CD8-positive, alpha-beta memory T cell (primary cell): ENCODE results near the gene IQCH. TPM values are rescaled to one million over a fixed set of nuclear protein-coding genes. Genes with fewer than 3 reads are reported as not detected.

ENCODE experiments used
- CTCF ChIA-PET: fragments of 350-600 bp; sonication (Branson Sonifier 250); formaldehyde crosslinking; loops from one replicate; lab custom pipeline; 2021; ENCODE audit warnings: antibody characterized with exemption; lab: Charles Lee
- POLR2A ChIA-PET: fragments of 350-600 bp; sonication (Branson Sonifier 250); formaldehyde crosslinking; loops from one replicate; lab custom pipeline; 2021; ENCODE audit warnings: antibody characterized with exemption; lab: Charles Lee
- DNase-seq, 5 donors: peaks; one replicate each; pipeline versions ENCODE4 v3.0.0 to v3.0.0-alpha.2; 2020 to 2022; ENCODE audit warnings: mixed read lengths in 1 of 5
- H3K27ac ChIP-seq: one replicate; pipeline ENCODE4 v1.7.0; 2013; ENCODE audit warnings: low read depth, mild to moderate bottlenecking, low read length, moderate library complexity
- H3K27me3 ChIP-seq: 2 replicates; pipeline ENCODE4 v1.7.0; 2013; ENCODE audit warnings: low read length, mild to moderate bottlenecking; ENCODE audit not compliant: insufficient read depth, poor library complexity, severe bottlenecking
- H3K36me3 ChIP-seq: 2 replicates; pipeline ENCODE4 v1.7.0; 2013; ENCODE audit warnings: mild to moderate bottlenecking, low read length, moderate library complexity; ENCODE audit not compliant: insufficient read depth
- H3K4me1 ChIP-seq: 2 replicates; pipeline ENCODE4 v1.7.0; 2013; ENCODE audit warnings: mild to moderate bottlenecking, low read length, moderate library complexity; ENCODE audit not compliant: insufficient read depth
- H3K4me3 ChIP-seq: 2 replicates; pipeline ENCODE4 v1.7.0; 2013; ENCODE audit warnings: mild to moderate bottlenecking, low read length
- H3K9me3 ChIP-seq: 2 replicates; pipeline ENCODE4 v1.7.0; 2013; ENCODE audit warnings: mild to moderate bottlenecking, low read length
- H3K27ac Mint-ChIP-seq, 8 donors: one replicate each; pipeline ENCODE4 v1.8.0; 2020 to 2021; ENCODE audit warnings: mixed read lengths in 8 of 8, mild to moderate bottlenecking in 6 of 8, inconsistent platforms in 3 of 8, moderate library complexity in 3 of 8
- H3K27me3 Mint-ChIP-seq, 2 donors: one replicate each; pipeline ENCODE4 v1.8.0; 2020 to 2021; ENCODE audit warnings: mixed read lengths in 2 of 2, mild to moderate bottlenecking in 1 of 2, moderate library complexity in 1 of 2
- H3K36me3 Mint-ChIP-seq, 3 donors: one replicate each; pipeline ENCODE4 v1.8.0; 2020 to 2021; ENCODE audit warnings: mixed read lengths in 3 of 3, inconsistent platforms in 1 of 3, mild to moderate bottlenecking in 1 of 3
- H3K4me1 Mint-ChIP-seq, 3 donors: one replicate each; pipeline ENCODE4 v1.8.0; 2020 to 2021; ENCODE audit warnings: mixed read lengths in 3 of 3, inconsistent platforms in 1 of 3, mild to moderate bottlenecking in 1 of 3
- H3K4me3 Mint-ChIP-seq, 7 donors: one replicate each; pipeline ENCODE4 v1.8.0; 2020 to 2021; ENCODE audit warnings: mixed read lengths in 7 of 7, mild to moderate bottlenecking in 6 of 7, moderate library complexity in 4 of 7, inconsistent platforms in 2 of 7
- H3K9me3 Mint-ChIP-seq, 5 donors: one replicate each; pipeline ENCODE4 v1.8.0; 2020 to 2022; ENCODE audit warnings: mixed read lengths in 5 of 5, mild to moderate bottlenecking in 3 of 5, moderate library complexity in 2 of 5, inconsistent platforms in 1 of 5
- polyA plus RNA-seq: library from polyadenylated mRNA; unstranded; fragments of 300-500 nt; fragmentation: Illumina TruSeq; gene quantifications from one replicate; pipeline ENCODE4 v1.2.3, GENCODE V29; 2021
- total RNA-seq, 2 experiments: library from RNA; stranded (reverse); gene quantifications; one replicate each; pipeline ENCODE4 v1.2.3, GENCODE V29; 2021

Gene IQCH
- total and polyA plus RNA-seq, 3 experiments from 2014 or later: 0.52 to 1.3 (median 1.0) TPM

- H3K4me1 ChIP-seq: no peaks in the 10 kb centered on the region
- Mint-ChIP-seq H3K4me3 (no peak overlapping the region), H3K27ac (no peak overlapping the region), H3K4me1 (no peaks in the 10 kb centered on the region), H3K27me3 (no peaks in the 10 kb centered on the region), H3K36me3 (peaks cover 8 to 48% (median 22%) of the 10 kb centered on the region in 3 donors), H3K9me3 (no peaks in the 10 kb centered on the region)
- ChIA-PET POLR2A (no interaction called here), CTCF (no interaction called here)
- no peak overlapping the region for H3K27ac ChIP-seq
- H3K36me3 ChIP-seq: no peaks in the 10 kb centered on the region
- no peak for DNase-seq
- H3K9me3 ChIP-seq: no peaks in the 10 kb centered on the region
- no peak overlapping the region for H3K4me3 ChIP-seq
- no peaks in the 10 kb centered on the region for H3K27me3 ChIP-seq
Measured at GRCh38 chr15:67509918-67510317, 255.3 kb downstream of the IQCH start.

GRCh38 chr15:67510597-67511190 lies 256.1 kb downstream of the IQCH start:
- Histone ChIP-seq H3K36me3 (no peaks in the 10 kb centered on the region), H3K27ac (no peak overlapping the region), H3K27me3 (no peaks in the 10 kb centered on the region), H3K4me1 (no peaks in the 10 kb centered on the region), H3K9me3 (no peaks in the 10 kb centered on the region), H3K4me3 (no peak overlapping the region)
- Mint-ChIP-seq H3K4me3 (no peak overlapping the region), H3K27me3 (no peaks in the 10 kb centered on the region), H3K36me3 (peaks cover 8 to 53% (median 26%) of the 10 kb centered on the region in 3 donors), H3K4me1 (no peaks in the 10 kb centered on the region), H3K9me3 (no peaks in the 10 kb centered on the region), H3K27ac (no peak overlapping the region)
- DNase-seq: no peak
- ChIA-PET CTCF (no interaction called here), POLR2A (no interaction called here)

- Histone ChIP-seq H3K36me3 (no peaks in the 10 kb centered on the region), H3K4me3 (no peak overlapping the region), H3K9me3 (no peaks in the 10 kb centered on the region), H3K27me3 (no peaks in the 10 kb centered on the region), H3K27ac (no peak overlapping the region), H3K4me1 (no peaks in the 10 kb centered on the region)
- ChIA-PET CTCF (interaction anchor here (0.9 kb wide), 1 partner anchor 8 kb away, joined by 3 read pairs; no protein-coding TSS in a partner anchor), POLR2A (no interaction called here)
- no peak for DNase-seq
- H3K27me3 Mint-ChIP-seq: no peaks in the 10 kb centered on the region
- no peaks in the 10 kb centered on the region for H3K4me1 Mint-ChIP-seq
- H3K9me3 Mint-ChIP-seq: no peaks in the 10 kb centered on the region
- no peak overlapping the region for H3K4me3 Mint-ChIP-seq
- no peak overlapping the region for H3K27ac Mint-ChIP-seq
- peaks cover 8 to 57% (median 26%) of the 10 kb centered on the region in 3 donors for H3K36me3 Mint-ChIP-seq
Measured at GRCh38 chr15:67511606-67512005, 257.0 kb downstream of the IQCH start.

- Mint-ChIP-seq H3K4me1 (no peaks in the 10 kb centered on the region), H3K36me3 (peaks cover 8 to 60% (median 26%) of the 10 kb centered on the region in 3 donors), H3K27me3 (no peaks in the 10 kb centered on the region), H3K27ac (no peak overlapping the region), H3K9me3 (no peaks in the 10 kb centered on the region), H3K4me3 (no peak overlapping the region)
- POLR2A ChIA-PET: no interaction called here
- Histone ChIP-seq H3K4me3 (no peak overlapping the region), H3K36me3 (no peaks in the 10 kb centered on the region), H3K9me3 (no peaks in the 10 kb centered on the region), H3K27me3 (no peaks in the 10 kb centered on the region), H3K27ac (no peak overlapping the region), H3K4me1 (no peaks in the 10 kb centered on the region)
- DNase-seq: no peak
- CTCF ChIA-PET: interaction anchor here (0.9 kb wide), 1 partner anchor 9 kb away, joined by 3 read pairs; no protein-coding TSS in a partner anchor
Measured at GRCh38 chr15:67512140-67512539, 257.6 kb downstream of the IQCH start.

GRCh38 chr15:67512933-67513714 lies 258.5 kb downstream of the IQCH start:
- DNase-seq: no peak
- no peak overlapping the region for H3K4me3 Mint-ChIP-seq
- H3K27ac Mint-ChIP-seq: no peak overlapping the region
- no peaks in the 10 kb centered on the region for H3K36me3 ChIP-seq
- ChIA-PET POLR2A (no interaction called here), CTCF (no interaction called here)
- peaks cover 8 to 63% (median 29%) of the 10 kb centered on the region in 3 donors for H3K36me3 Mint-ChIP-seq
- no peak overlapping the region for H3K27ac ChIP-seq
- H3K4me1 Mint-ChIP-seq: peaks cover 0 to 3% (median 0%) of the 10 kb centered on the region in 3 donors
- no peaks in the 10 kb centered on the region for H3K9me3 ChIP-seq
- H3K4me1 ChIP-seq: no peaks in the 10 kb centered on the region
- H3K9me3 Mint-ChIP-seq: no peaks in the 10 kb centered on the region
- no peaks in the 10 kb centered on the region for H3K27me3 ChIP-seq
- no peaks in the 10 kb centered on the region for H3K27me3 Mint-ChIP-seq
- no peak overlapping the region for H3K4me3 ChIP-seq

- peak overlapping the region in 1 of 7 donors; percentile 27 for H3K4me3 Mint-ChIP-seq
- no peaks in the 10 kb centered on the region for H3K27me3 ChIP-seq
- H3K9me3 Mint-ChIP-seq: no peaks in the 10 kb centered on the region
- no peak overlapping the region for H3K4me3 ChIP-seq
- CTCF ChIA-PET: no interaction called here
- H3K36me3 ChIP-seq: no peaks in the 10 kb centered on the region
- H3K27me3 Mint-ChIP-seq: peaks cover 0 to 3% of the 10 kb centered on the region in 2 donors
- H3K36me3 Mint-ChIP-seq: peaks cover 8 to 63% (median 23%) of the 10 kb centered on the region in 3 donors
- no peak overlapping the region for H3K27ac Mint-ChIP-seq
- POLR2A ChIA-PET: no interaction called here
- H3K9me3 ChIP-seq: no peaks in the 10 kb centered on the region
- no peaks in the 10 kb centered on the region for H3K4me1 ChIP-seq
- no peak overlapping the region for H3K27ac ChIP-seq
- peaks cover 0 to 3% (median 0%) of the 10 kb centered on the region in 3 donors for H3K4me1 Mint-ChIP-seq
- DNase-seq: no peak
Measured at GRCh38 chr15:67515090-67515489, 260.5 kb downstream of the IQCH start.

- Histone ChIP-seq H3K4me3 (no peak overlapping the region), H3K27ac (no peak overlapping the region), H3K4me1 (no peaks in the 10 kb centered on the region), H3K27me3 (no peaks in the 10 kb centered on the region), H3K36me3 (no peaks in the 10 kb centered on the region), H3K9me3 (no peaks in the 10 kb centered on the region)
- POLR2A ChIA-PET: no interaction called here
- Mint-ChIP-seq H3K4me3 (no peak overlapping the region), H3K9me3 (no peaks in the 10 kb centered on the region), H3K27ac (no peak overlapping the region), H3K27me3 (peaks cover 0 to 3% of the 10 kb centered on the region in 2 donors), H3K36me3 (peaks cover 8 to 62% (median 21%) of the 10 kb centered on the region in 3 donors), H3K4me1 (peaks cover 3 to 7% (median 3%) of the 10 kb centered on the region in 3 donors)
- no peak for DNase-seq
- CTCF ChIA-PET: no interaction called here
Measured at GRCh38 chr15:67515557-67515956, 261.0 kb downstream of the IQCH start.
